22Rv1 (cell line): ENCODE results near the gene RIPK1.

ENCODE experiments used
- CTCF ChIP-seq: fragments of 450-650 bp; IDR thresholded peaks from 2 replicates; pipeline ENCODE4 v1.5.1; 2017; ENCODE audit warnings: mild to moderate bottlenecking
- ZFX ChIP-seq: fragments of 450-650 bp; IDR thresholded peaks from 2 replicates; pipeline ENCODE4 v1.6.1; 2017; ENCODE audit warnings: antibody characterized with exemption, borderline replicate concordance

GRCh38 chr6:3019065-3019464, 49.2 kb upstream of the RIPK1 start:
- TF ChIP-seq CTCF = no peak
- no peak for TF ChIP-seq ZFX
